Measurements from ENCODE around the gene DHODH.
"Not testable (repeated sequence)": the region's sequence is repeated elsewhere in the genome, so short reads cannot be mapped to it uniquely, and the experiment has no call there.

The DHODH gene

DNA sequence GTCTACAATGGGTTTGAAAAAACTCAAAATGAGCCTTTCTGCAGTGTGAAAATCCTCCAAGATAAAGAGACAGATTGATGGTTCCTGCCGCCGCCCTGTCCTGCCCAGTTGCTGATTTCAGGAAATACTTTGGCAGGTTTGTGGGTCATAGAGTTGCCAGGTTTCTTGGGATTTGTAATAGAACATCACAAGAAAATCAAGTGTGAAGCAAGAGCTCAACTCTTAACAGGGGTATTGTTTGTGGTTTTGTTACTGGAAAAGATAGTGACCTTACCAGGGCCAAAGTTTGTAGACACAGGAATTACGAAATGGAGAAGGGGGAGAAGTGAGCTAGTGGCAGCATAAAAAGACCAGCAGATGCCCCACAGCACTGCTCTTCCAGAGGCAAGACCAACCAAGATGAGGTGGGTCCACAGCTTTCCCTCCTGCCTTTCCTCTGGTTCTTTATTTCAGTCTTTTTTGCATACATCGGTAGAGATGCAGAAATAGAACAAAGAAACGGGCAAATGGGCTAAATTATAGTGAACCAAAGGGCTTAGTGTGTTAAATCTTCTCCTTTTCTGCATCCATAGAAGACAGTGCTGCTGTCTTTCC lies 45.8 kb downstream of the DHODH start, which contains the start of gene HP:
Gene HP (plus strand): TSS at position 252 of the 594 bp plus-strand sequence. CDS start 148 bp downstream, at position 400.
- not testable (repeated sequence) for TF ChIP-seq GATA3, GATA2 (IDR thresholded peaks at IDR 0.05; ENCODE audit: low read depth, low read length)

- TF ChIP-seq GATA3 (IDR thresholded peaks at IDR 0.05; ENCODE audit: low read depth, low read length) (no peak), GATA2 (IDR thresholded peaks at IDR 0.05; ENCODE audit: low read depth, low read length) (no peak)
Observed at GRCh38 chr16:72055911-72056310, 47.4 kb downstream of the DHODH start.

DNA sequence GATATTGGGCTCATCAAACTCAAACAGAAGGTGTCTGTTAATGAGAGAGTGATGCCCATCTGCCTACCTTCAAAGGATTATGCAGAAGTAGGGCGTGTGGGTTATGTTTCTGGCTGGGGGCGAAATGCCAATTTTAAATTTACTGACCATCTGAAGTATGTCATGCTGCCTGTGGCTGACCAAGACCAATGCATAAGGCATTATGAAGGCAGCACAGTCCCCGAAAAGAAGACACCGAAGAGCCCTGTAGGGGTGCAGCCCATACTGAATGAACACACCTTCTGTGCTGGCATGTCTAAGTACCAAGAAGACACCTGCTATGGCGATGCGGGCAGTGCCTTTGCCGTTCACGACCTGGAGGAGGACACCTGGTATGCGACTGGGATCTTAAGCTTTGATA lies 51.9 kb downstream of the DHODH start:
- TF ChIP-seq GATA2 (IDR thresholded peaks at IDR 0.05; ENCODE audit: low read depth, low read length) (no peak), GATA3 (IDR thresholded peaks at IDR 0.05; ENCODE audit: low read depth, low read length) (no peak)

DNA sequence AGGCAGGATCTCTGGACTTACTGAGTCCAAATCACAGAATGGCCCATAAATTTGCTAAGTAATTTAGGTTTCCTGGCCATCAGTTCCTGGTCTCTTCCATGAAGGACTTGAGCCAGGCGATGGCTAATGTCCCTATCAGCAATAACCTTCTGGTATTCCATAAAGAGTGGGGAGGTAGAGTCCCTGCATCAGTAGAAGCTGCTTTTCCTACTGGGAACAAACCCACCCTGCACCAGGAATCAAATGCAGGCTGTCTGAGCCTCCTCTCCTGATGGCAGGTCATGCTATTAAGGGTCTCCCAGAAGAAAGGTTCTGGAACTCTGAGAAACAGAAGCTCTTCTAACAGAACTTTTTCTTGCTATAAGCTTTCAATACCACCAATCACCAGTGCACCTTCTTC lies 53.0 kb downstream of the DHODH start:
- TF ChIP-seq GATA2 (IDR thresholded peaks at IDR 0.05; ENCODE audit: low read depth, low read length): no peak
- TF ChIP-seq GATA3 (IDR thresholded peaks at IDR 0.05; ENCODE audit: low read depth, low read length): no peak

DNA sequence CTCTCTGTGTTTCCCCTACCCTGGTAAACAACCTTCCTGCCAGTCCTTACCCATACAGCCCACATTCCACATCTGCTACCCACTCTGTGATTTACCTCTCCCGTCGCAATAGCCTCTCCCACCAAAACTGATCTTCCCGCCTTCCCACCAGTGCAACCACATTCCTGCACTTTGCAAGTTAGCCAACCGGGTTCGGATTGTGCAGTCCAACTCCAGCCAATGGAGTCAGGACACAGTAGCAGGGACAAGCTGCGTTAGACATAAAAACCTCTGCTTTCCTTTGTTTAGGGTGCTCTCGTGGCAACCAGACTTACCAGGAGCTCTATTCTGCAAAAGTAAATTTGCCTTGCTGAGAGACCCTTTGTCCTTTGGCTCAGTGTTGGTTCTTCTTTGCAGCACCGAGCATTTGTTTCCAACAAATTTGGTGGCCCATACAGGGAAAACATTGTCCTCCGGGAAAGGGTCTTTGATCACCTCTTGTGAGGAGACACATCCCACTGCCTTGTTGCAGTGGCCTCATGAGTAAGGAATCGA lies 55.9 kb downstream of the DHODH start:
- TF ChIP-seq GATA2 (IDR thresholded peaks at IDR 0.05; ENCODE audit: low read depth, low read length): no peak
- no peak for TF ChIP-seq GATA3 (IDR thresholded peaks at IDR 0.05; ENCODE audit: low read depth, low read length)

DNA sequence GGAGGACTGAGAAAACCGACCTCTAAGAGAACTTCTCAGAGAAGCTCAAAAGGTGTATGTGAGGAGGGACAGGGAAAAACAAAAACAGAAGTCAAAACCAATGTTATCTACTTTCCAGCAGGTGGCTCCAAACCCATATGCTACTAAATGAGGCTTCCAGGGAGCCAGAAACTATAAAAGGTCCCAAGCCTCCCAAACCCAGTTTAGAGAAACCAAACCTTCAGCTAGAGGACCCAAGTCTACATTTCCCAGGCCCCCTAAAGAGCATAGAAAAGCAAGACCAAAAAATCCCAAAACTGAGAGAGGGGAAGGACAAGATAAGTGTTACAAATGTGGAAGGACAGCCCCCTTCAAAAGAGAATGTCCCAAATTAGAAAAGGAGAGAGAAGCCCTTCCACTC lies 58.2 kb downstream of the DHODH start:
- TF ChIP-seq GATA2 (IDR thresholded peaks at IDR 0.05; ENCODE audit: low read depth, low read length) (no peak), GATA3 (IDR thresholded peaks at IDR 0.05; ENCODE audit: low read depth, low read length) (no peak)

DNA sequence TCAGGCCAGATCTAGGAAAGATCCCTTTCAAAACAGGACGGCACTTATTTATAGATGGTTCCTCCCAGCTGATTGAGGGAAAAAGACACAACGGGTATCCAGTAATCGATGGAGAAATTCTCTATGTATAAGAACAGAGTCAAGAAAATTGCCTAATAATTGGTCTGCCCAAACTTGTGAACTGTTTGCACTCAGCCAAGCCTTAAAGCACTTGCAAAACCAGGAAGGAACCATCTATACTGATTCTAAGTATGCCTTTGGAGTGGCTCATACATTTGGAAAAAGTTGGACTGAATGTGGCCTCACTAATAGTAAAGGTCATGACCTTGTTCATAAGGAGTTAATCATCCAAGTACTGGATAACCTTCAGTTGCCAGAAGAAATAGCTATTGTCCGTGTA lies 60.4 kb downstream of the DHODH start:
- TF ChIP-seq GATA3 (IDR thresholded peaks at IDR 0.05; ENCODE audit: low read depth, low read length) (no peak), GATA2 (IDR thresholded peaks at IDR 0.05; ENCODE audit: low read depth, low read length) (no peak)

- TF ChIP-seq GATA3 (IDR thresholded peaks at IDR 0.05; ENCODE audit: low read depth, low read length) (no peak), GATA2 (IDR thresholded peaks at IDR 0.05; ENCODE audit: low read depth, low read length) (no peak)
Observed at GRCh38 chr16:72072514-72073342, 64.2 kb downstream of the DHODH start.

DNA sequence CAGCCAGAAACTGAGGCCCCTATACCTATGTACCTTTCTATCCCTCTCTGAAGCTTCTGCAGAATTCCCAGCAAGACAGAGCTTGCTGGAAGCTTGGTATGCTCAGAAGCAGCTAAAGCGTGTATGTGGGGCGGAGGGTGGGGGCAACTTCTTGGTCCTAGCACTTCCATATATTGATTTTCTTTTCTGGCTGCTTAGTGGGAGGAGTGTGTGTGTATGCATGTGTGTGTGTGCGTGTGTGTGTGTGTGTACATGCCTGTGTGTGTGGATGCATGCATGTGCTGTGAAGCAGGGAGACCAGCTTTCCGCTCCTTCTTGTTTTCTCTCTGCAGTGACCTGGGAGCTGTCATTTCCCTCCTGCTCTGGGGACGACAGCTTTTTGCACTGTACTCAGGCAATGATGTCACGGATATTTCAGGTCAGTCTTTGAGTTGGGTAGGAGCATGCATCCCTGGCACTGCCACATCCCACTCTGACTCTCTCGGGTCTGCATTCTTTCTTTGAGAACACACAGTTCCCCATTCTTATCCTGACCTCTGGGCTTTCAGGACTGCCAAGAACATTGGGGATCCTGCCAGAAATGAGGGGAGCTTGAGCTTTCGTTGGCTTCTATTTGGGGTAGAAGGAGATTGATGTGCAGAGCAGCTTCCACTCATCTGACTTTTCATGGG lies 65.2 kb downstream of the DHODH start:
- TF ChIP-seq GATA2 (IDR thresholded peaks at IDR 0.05; ENCODE audit: low read depth, low read length) (no peak), GATA3 (IDR thresholded peaks at IDR 0.05; ENCODE audit: low read depth, low read length) (no peak)
